OCI-LY1 (cell line): ENCODE measurements around the gene BHLHE40.

Experiments used
- H2AFZ ChIP-seq: fragments of 200-600 bp; sonication (generic), shearing (Covaris generic); 2 replicates; pipeline ENCODE4 v1.6.0; 2014; ENCODE audit warnings: antibody characterized with exemption, mild to moderate bottlenecking, low read length
- H3F3A ChIP-seq: fragments of 200-600 bp; sonication (generic), shearing (Covaris generic); 2 replicates; pipeline ENCODE4 v1.6.0; 2014; ENCODE audit warnings: mild to moderate bottlenecking, antibody characterized with exemption, low read length, moderate library complexity; ENCODE audit not compliant: insufficient read depth
- H3K27ac ChIP-seq: fragments of 200-600 bp; sonication (generic); 2 replicates; pipeline ENCODE4 v1.5.1; 2014; ENCODE audit warnings: low read length, mixed run types, mild to moderate bottlenecking, low read depth; ENCODE audit not compliant: poor library complexity, severe bottlenecking
- H3K27me3 ChIP-seq: fragments of 200-600 bp; sonication (generic); 2 replicates; pipeline ENCODE4 v1.6.0; 2014; ENCODE audit warnings: antibody characterized with exemption, mild to moderate bottlenecking, low read length, moderate library complexity; ENCODE audit not compliant: insufficient read depth
- H3K36me3 ChIP-seq: fragments of 200-600 bp; sonication (generic); 2 replicates; pipeline ENCODE4 v1.6.1; 2014; ENCODE audit warnings: mild to moderate bottlenecking, antibody characterized with exemption, low read length, moderate library complexity, mixed read lengths; ENCODE audit not compliant: insufficient read depth
- H3K4me1 ChIP-seq: fragments of 200-600 bp; sonication (generic); 2 replicates; pipeline ENCODE4 v1.5.1; 2014; ENCODE audit warnings: mild to moderate bottlenecking, low read length, moderate library complexity; ENCODE audit not compliant: insufficient read depth, severe bottlenecking
- H3K4me2 ChIP-seq: fragments of 200-600 bp; sonication (generic), shearing (Covaris generic); 2 replicates; pipeline ENCODE4 v1.6.1; 2014; ENCODE audit warnings: low read length
- H3K4me3 ChIP-seq: fragments of 200-600 bp; sonication (generic); 2 replicates; pipeline ENCODE4 v1.5.1; 2014; ENCODE audit warnings: low read length, low read depth, mild to moderate bottlenecking, mixed read lengths; ENCODE audit not compliant: poor library complexity, severe bottlenecking
- H3K79me2 ChIP-seq: fragments of 200-600 bp; shearing (Covaris generic); 2 replicates; pipeline ENCODE4 v1.6.1; 2016; ENCODE audit warnings: mixed run types, low read length, mixed read lengths; ENCODE audit not compliant: insufficient read depth
- H3K9ac ChIP-seq: fragments of 200-600 bp; sonication (generic), shearing (Covaris generic); 2 replicates; pipeline ENCODE4 v1.6.1; 2014; ENCODE audit warnings: mild to moderate bottlenecking, low read length, mixed read lengths
- H3K9me2 ChIP-seq: fragments of 200-600 bp; sonication (generic), shearing (Covaris generic); 2 replicates; pipeline ENCODE4 v1.6.1; 2014; ENCODE audit warnings: low read depth, mild to moderate bottlenecking, low read length, mixed read lengths
- H3K9me3 ChIP-seq: fragments of 200-600 bp; shearing (Covaris generic); 2 replicates; pipeline ENCODE4 v1.6.1; 2014; ENCODE audit warnings: low read length, mixed read lengths
- H4K20me1 ChIP-seq: fragments of 200-600 bp; sonication (generic), shearing (Covaris generic); 2 replicates; pipeline ENCODE4 v1.6.0; 2016; ENCODE audit warnings: mild to moderate bottlenecking, low read length; ENCODE audit not compliant: insufficient read depth
- CTCF ChIP-seq: fragments of 200-600 bp; sonication (generic), shearing (Covaris generic); IDR thresholded peaks from 2 replicates; pipeline ENCODE4 v1.5.1; 2017; ENCODE audit warnings: mild to moderate bottlenecking, antibody characterized with exemption, low read length, moderate library complexity, mixed read lengths
- EZH2 ChIP-seq: fragments of 200-600 bp; sonication (generic), shearing (Covaris generic); IDR thresholded peaks from 2 replicates; pipeline ENCODE4 v1.8.0; 2017; ENCODE audit warnings: borderline replicate concordance, mixed run types, mild to moderate bottlenecking, antibody characterized with exemption, low read length, moderate library complexity, mixed read lengths

Gene BHLHE40

GRCh38 chr3:4971838-4972237 lies 7.4 kb upstream of the BHLHE40 start:
- Histone ChIP-seq H4K20me1 (no peaks in the 10 kb centered on the region), H3K4me3 (no peak overlapping the region), H3F3A (no peaks in the 10 kb centered on the region), H3K9me3 (no peaks in the 10 kb centered on the region), H3K79me2 (no peaks in the 10 kb centered on the region), H3K4me2 (no peak overlapping the region), H3K4me1 (no peaks in the 10 kb centered on the region), H3K9me2 (no peaks in the 10 kb centered on the region), H3K27ac (no peak overlapping the region), H3K36me3 (no peaks in the 10 kb centered on the region), H2AFZ (no peak overlapping the region), H3K9ac (no peak overlapping the region), H3K27me3 (no peaks in the 10 kb centered on the region)
- TF ChIP-seq CTCF (no peak), EZH2 (no peak)

- Histone ChIP-seq H3K27ac (no peak overlapping the region), H3K27me3 (no peaks in the 10 kb centered on the region), H3F3A (no peaks in the 10 kb centered on the region), H3K4me3 (no peak overlapping the region), H3K4me1 (peaks cover 10% of the 10 kb centered on the region), H3K9ac (no peak overlapping the region), H3K4me2 (no peak overlapping the region), H3K9me3 (no peaks in the 10 kb centered on the region), H4K20me1 (no peaks in the 10 kb centered on the region), H3K79me2 (no peaks in the 10 kb centered on the region), H3K36me3 (no peaks in the 10 kb centered on the region), H2AFZ (no peak overlapping the region), H3K9me2 (no peaks in the 10 kb centered on the region)
- TF ChIP-seq EZH2 (no peak), CTCF (no peak)
Measured at GRCh38 chr3:4972652-4973643, 6.3 kb upstream of the BHLHE40 start.

- Histone ChIP-seq H3K36me3 (no peaks in the 10 kb centered on the region), H2AFZ (no peak overlapping the region), H3K9me2 (no peaks in the 10 kb centered on the region), H4K20me1 (no peaks in the 10 kb centered on the region), H3K4me3 (no peak overlapping the region), H3K4me2 (no peak overlapping the region), H3K4me1 (peaks cover 16% of the 10 kb centered on the region), H3K27ac (no peak overlapping the region), H3K79me2 (no peaks in the 10 kb centered on the region), H3K9ac (no peak overlapping the region), H3K27me3 (no peaks in the 10 kb centered on the region), H3K9me3 (no peaks in the 10 kb centered on the region), H3F3A (no peaks in the 10 kb centered on the region)
- no peak for TF ChIP-seq EZH2
- no peak for TF ChIP-seq CTCF
Measured at GRCh38 chr3:4974154-4974553, 5.1 kb upstream of the BHLHE40 start.
